GM15510 (cell line): ENCODE results near the gene CYB5R4.

ENCODE experiments used
- POLR2A ChIP-seq: IDR thresholded peaks from 3 replicates; pipeline ENCODE4 v1.6.1; 2011; ENCODE audit warnings: borderline replicate concordance; ENCODE audit not compliant: insufficient read length; ENCODE audit errors: extremely low read depth

CYB5R4 gene

DNA sequence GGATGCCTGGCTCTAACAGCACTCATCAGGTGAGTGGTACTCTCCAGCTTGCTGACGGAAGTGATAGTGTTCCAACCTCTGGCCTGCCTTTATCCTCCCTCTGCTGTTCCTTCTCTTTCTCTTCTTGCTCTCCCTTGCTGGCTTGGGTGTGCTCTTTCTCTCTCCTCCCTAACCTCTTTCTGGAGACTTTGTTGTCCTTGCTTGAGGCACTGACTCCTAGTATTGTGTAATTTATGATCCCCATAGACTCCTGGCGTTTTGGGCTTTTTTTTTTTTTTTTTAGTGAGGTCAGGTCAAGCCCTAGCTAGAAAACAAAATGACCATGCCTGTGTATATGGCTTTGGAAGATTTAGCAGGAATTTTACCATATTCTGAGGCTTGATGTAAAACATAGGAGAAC is 89.4 kb downstream of the CYB5R4 start:
- no peak for TF ChIP-seq POLR2A

DNA sequence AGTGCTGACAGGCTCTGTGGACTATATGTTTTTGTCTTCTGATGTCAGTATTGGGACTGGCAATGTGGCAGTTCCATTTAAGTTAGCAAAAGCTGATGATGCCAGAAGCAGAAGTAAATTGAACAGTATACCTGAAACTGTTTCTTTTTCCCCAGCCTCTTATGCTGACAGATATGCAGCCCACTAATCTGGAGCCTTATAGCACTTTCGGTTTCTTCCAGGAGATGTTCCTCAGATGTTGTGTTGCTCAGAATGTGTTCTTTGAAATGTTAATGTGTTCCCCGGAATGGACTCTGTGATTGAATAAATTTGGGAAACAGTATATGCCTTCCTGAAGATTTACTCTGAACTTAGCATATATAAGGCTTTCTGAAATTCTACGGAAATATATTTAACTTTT is 93.3 kb downstream of the CYB5R4 start:
- no peak for TF ChIP-seq POLR2A

DNA sequence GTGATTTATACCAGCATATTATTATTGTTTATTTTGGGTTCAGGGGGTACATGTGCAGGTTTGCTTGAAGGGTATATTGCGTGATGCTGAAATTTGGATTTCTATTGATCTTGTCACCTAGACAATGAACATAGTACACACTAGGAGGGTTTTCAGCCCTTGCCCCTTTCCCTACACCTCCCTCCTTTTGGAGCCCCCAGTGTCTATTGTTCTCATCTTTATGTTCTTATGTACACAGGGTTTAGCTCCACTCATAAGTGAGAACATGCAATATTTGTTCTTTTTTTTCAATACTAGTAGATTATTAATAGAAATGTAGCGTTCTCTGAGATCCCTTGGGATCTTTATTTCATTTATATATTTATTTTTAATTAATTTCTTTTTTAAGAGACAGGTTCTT is 94.9 kb downstream of the CYB5R4 start:
- TF ChIP-seq POLR2A: no peak

DNA sequence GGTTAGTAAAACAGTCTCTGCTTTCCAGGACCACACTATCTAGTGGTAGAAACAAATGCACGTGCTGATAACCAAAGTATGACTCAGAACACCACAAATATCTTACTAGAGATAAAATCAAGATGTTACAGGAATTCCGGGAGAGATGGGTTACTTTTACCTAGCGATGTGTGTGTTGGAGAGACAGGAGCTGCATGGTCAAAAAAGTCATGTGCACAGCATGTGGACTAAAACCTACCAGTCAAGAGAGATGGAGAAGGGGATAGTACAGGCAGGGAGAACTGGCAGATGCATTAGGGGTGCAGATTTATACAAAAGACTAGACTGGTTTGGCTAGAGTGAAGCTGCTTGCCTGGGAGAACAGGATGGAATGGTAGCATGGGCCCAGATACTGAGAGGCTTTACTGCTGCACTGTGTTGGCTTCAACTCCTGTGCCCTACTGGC is 98.8 kb downstream of the CYB5R4 start:
- TF ChIP-seq POLR2A: no peak

DNA sequence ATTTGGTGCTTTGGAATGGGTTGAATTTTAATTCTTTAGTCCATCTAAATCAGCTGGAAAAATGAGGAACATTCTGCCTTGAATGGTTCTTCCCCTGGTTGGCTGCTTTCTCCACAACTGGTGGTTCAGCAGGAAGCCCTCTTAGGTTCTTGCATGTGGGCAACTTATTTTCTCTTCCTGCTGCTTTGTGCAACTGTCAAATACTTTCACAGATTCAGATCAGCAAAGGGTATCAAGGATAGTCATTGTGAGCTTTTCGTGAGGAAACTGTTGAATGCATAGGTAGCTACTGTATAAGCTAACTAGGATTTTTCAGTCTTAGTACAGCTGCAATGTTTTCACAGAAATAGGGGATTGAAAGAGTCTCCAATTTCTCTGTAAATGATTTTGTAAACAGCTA is 101.2 kb downstream of the CYB5R4 start:
- TF ChIP-seq POLR2A: no peak

DNA sequence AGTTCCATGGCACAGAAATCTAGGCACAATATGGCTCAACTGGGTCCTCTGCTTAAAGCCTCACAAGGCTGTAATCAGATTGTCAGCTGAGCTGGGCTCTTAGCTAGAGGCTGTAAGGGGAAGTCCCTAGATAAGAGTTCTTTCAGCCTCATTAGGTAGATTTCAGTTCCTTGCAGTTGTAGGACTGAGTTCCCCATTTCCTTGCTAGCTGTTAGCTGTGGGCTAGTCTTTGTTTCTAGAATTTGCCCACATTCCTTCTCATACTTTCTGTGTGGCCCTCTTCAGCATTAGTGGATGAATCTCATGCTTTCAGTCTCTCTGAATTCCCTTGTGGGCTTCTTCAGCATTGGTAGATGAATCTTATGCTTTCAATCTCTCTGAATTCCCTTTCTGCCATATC is 103.1 kb downstream of the CYB5R4 start:
- no peak for TF ChIP-seq POLR2A

DNA sequence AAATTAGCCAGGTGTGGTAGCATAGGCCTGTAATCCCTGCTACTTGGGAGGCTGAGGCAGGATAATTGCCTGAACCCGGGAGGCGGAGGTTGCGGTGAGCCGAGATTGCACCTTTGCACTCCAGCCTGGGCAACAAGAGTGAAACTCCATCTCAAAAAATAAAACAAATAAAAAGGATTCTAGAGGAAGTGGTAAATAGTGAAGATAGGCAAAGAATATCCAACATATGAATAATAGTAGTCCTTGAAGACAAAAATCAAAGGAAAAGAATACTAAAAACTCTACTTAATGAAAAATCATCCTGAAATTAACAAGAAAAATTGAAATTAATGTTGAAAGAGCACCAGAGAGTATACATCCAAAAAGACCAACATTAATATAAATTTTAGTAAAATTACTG is 107.0 kb downstream of the CYB5R4 start:
- TF ChIP-seq POLR2A: no peak

DNA sequence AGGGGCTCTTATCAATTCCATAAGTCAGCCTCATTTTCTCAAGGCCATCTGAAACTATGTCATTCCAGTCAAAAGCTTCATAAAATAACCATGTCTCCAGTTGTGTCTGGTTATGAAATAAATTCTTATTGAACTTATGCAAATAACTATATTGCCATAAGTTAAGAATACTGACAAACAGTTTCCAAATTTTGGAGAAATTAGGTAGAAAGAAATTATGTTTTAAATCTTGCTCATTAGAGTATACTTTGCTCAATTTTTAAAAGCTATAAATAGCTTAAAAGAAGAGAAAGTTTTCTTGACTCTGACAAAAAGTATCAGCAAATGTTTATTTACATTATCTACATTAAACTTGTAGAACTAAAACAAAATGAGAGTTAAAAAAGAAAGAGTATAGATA is 111.1 kb downstream of the CYB5R4 start:
- no peak for TF ChIP-seq POLR2A

DNA sequence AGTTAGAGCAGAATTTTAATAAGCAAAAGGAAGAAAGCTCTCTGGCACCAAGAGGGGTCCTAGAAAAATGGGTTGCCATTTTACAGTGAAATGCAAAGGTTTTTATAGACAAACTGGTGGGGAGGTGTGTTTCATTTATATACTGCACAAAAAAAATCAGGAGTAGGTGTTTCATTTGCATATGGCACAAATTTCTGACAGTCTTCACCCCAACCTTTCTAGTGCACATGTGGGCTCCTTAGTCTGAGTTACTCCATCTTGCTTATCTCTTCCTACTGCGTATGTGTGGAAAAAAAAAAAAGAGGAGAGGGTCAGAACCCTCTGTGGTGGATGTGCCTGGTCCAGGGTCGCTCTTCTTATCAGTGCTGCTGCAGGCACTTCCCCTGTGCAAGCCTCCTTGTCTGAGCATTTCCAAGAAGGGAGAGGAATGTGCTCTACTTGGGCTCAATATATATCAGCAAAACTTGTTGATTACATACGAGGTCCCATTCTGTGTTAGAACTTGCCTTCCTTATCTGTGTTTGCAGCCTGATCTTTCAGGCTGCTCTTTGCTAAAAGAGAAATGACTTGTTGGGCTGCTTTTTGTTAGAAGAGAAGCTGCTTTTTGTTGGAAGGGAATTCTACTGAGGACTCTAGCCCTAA is 115.0 kb downstream of the CYB5R4 start:
- no peak for TF ChIP-seq POLR2A

DNA sequence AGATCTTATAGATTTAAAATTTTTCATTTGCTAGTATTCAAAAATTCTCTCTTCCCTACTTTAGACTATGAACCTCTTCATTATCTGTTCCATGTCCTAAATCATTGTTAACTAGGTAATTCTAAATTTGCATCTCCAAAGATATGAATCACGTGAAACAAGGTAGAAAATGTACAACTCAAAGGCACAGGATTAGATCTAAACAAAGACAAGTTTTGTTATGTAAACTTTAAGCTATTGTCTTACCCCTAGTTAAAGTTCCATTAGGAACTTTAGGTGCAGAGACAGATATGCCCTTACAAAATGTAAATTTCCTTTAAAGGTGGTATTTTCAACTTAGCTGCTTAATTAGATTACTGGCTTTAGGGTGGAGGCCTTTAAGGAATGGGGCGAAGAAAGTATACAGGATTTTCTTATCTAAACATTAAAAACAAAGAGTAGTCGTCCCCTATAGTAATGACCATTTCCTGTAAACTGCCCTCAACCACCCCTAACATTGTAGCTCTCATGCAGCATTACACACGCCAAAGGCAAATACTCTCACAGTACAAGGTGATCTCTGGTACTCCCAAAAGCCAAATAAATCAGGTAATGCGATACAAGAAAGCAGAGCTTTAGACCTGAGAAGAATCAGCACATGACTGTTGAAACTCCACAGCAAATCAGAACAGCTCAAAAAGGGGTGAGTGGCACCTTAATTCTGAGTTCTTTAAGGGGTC is 116.7 kb downstream of the CYB5R4 start:
- no peak for TF ChIP-seq POLR2A

DNA sequence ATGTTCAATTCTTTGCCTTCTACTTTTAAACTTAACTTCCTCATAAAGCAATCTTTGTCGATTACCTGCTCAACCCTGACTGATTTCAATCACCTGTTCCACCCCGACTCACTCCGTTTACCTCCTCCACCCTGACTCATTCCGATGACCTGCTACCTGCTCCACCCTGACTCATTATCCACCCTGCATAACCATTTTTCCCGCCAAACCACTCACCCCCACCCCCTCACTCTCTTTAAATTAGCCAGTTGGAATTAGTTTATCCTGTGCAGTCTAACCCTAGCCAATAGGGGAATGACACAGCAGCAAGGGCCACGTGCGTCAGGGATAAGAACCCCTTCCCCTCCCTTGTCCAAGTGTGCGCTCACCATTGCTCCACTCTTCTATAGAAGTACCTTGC is 117.4 kb downstream of the CYB5R4 start:
- no peak for TF ChIP-seq POLR2A

DNA sequence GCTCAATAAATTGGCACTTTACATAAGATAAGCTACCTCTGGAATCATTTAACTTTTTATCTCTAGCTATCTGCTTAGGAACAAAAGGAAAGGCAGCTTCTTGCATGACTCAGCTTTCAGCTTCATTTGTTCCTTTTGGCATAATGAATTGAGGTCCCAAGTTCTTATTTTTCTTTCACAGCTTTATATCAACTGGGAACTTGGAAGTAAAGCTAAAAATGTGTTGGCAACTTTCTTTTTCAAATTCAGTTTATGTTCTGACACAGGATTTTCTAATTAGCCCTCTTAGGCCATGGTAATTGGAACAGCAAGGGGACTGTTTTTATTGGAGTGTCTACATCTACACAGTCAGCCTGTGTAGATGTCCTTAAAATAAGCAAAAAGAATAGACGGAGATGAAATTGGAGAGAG is 118.8 kb downstream of the CYB5R4 start:
- TF ChIP-seq POLR2A: no peak

DNA sequence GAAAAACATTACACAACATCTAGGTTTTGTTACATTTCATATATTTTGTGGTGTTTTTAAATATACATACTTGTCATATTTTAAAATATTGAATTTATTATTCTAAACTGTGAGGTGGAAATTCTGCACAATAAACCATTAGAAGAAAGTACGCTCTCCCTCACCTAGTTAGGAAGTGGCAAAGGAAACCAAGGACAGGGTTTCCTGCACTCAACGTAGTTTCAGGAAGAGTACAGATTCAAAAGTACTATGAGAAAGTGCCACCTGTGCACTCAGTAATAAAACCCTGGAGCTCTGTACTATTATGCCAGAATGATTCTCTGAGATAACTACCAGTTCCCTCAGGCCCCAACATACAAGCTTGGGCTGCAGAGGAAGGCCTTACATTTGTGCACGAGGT is 119.5 kb downstream of the CYB5R4 start:
- TF ChIP-seq POLR2A: no peak

DNA sequence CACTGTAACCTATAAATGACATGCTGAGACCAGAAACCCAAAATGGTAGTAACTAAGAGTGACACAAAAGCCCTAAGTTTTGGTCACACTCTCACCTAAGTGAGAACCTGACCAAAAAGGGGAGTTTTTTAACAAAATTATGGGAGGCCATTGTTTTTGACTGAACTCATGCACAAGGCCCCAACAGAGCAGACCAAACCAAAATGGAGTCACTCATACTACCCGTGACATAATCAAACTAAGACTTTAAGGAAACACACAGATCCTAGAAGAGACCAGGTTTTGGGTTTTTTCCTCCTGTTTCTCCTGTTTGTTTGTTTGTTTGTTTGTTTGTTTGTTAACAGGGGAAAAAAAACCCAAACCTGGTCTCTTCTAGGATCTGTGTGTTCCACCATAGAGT is 124.9 kb downstream of the CYB5R4 start:
- TF ChIP-seq POLR2A: no peak

DNA sequence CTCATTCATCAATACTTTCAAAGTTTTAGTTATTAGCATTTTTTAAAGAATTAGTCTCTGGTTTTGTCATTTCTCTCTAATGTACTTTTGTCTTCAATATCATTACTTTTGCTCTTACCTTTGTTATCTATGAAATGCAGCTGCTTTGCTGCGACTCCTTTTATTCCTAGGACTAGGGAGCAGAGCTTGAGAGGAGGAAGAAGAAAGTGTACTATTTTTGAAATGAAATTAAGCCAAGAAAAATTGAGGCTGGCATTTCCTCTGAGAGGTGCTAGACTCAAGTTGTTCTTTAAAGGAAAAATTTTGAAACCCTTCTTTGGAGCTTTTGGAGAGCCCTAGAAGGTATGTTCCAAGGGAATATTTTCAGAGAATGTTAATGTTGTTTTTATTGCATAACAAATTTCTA is 125.8 kb downstream of the CYB5R4 start:
- no peak for TF ChIP-seq POLR2A

DNA sequence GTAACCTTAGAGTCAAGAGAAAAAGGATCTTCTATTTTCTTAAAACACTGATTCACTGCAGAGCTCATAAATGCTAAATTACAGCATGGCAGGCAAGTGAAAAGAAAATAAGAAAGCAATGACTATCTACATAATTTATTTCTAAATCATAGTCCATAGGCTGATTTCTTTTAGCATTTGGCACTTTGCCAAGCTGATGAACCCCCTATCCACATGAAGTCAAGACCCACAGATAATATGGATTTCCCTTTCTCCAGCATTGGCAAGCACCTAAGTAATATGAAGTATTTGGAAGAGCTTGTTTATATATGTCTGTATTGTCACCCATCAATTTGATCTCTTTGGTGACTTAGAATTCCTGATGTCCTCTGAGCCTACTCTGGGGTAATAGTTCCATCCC is 126.2 kb downstream of the CYB5R4 start:
- TF ChIP-seq POLR2A: no peak
